Endodermal cell (in vitro differentiated cells): ENCODE measurements around the gene MLLT3. TPM values are rescaled to one million over a fixed set of nuclear protein-coding genes. Genes with fewer than 3 reads are reported as not detected.

Source experiments
- DNase-seq: peaks from one replicate; pipeline ENCODE4 v3.0.0-alpha.2; 2017
- H3K27ac ChIP-seq: 2 replicates; pipeline ENCODE4 v1.5.1; 2013; ENCODE audit warnings: mild to moderate bottlenecking, low read depth, low read length, moderate library complexity
- H3K27me3 ChIP-seq: 2 replicates; pipeline ENCODE4 v1.6.1; 2013; ENCODE audit warnings: mild to moderate bottlenecking, low read length, moderate library complexity; ENCODE audit not compliant: insufficient read depth, control insufficient read depth, poor library complexity, severe bottlenecking
- H3K36me3 ChIP-seq: 2 replicates; pipeline ENCODE4 v1.7.0; 2013; ENCODE audit warnings: mild to moderate bottlenecking, low read length, moderate library complexity; ENCODE audit not compliant: control insufficient read depth, insufficient read depth
- H3K4me1 ChIP-seq: one replicate; pipeline ENCODE4 v1.7.0; 2013; ENCODE audit warnings: low read length; ENCODE audit not compliant: control insufficient read depth, insufficient read depth
- H3K4me3 ChIP-seq: 2 replicates; pipeline ENCODE4 v1.5.1; 2013; ENCODE audit warnings: mild to moderate bottlenecking, low read length, moderate library complexity
- H3K9ac ChIP-seq: 2 replicates; pipeline ENCODE4 v1.6.1; 2013; ENCODE audit warnings: mild to moderate bottlenecking, low read length, moderate library complexity; ENCODE audit not compliant: poor library complexity, severe bottlenecking; ENCODE audit errors: extremely low read depth
- H3K9me3 ChIP-seq: 2 replicates; pipeline ENCODE4 v1.6.1; 2013; ENCODE audit warnings: mild to moderate bottlenecking, low read length, moderate library complexity; ENCODE audit not compliant: control insufficient read depth
- H3K27ac Mint-ChIP-seq: 2 replicates; pipeline ENCODE4 v1.8.0; 2020; ENCODE audit warnings: mixed read lengths
- H3K27me3 Mint-ChIP-seq: 2 replicates; pipeline ENCODE4 v1.8.0; 2021; ENCODE audit warnings: mild to moderate bottlenecking, mixed read lengths; ENCODE audit not compliant: insufficient read depth
- H3K36me3 Mint-ChIP-seq: 2 replicates; pipeline ENCODE4 v1.8.0; 2020; ENCODE audit warnings: low read depth, mixed read lengths
- H3K4me1 Mint-ChIP-seq: 2 replicates; pipeline ENCODE4 v1.8.0; 2020; ENCODE audit warnings: mixed read lengths
- H3K4me3 Mint-ChIP-seq: 2 replicates; pipeline ENCODE4 v1.8.0; 2020; ENCODE audit warnings: mild to moderate bottlenecking, moderate library complexity, mixed read lengths
- H3K9me3 Mint-ChIP-seq: 2 replicates; pipeline ENCODE4 v1.8.0; 2020; ENCODE audit warnings: mild to moderate bottlenecking, mixed read lengths
- CTCF ChIP-seq: fragments of 200-600 bp; sonication (generic); conservative IDR thresholded peaks from 2 replicates; pipeline ENCODE4 v1.5.0; 2021; ENCODE audit warnings: antibody characterized with exemption, mild to moderate bottlenecking
- WGBS, 2 experiments: methylation state at CpG; one replicate each; pipeline versions ENCODE4 v1.1.5 to v1.1.7; 2013; ENCODE audit warnings: missing lambda C conversion rate in 2 of 2, mixed read lengths in 1 of 2; ENCODE audit not compliant: insufficient coverage in 1 of 2, insufficient read length in 1 of 2; 5-methylcytosine and 5-hydroxymethylcytosine counted together
- total RNA-seq, 2 donors: library from RNA; stranded (reverse); fragmentation: NEBNext Ultra II Directional in 1 of 2; extraction: Animal tissue kit (Norgen Biotek cat#: 25700) in 1 of 2; gene quantifications; 2 replicates in 1 of 2; 3 replicates in 1 of 2; pipeline ENCODE4 v1.2.1, GENCODE V29; 2021

Gene MLLT3
- total RNA-seq, 2 donors from 2014 or later: 5.5 to 12.2 TPM

- no peak for TF ChIP-seq CTCF
- 51 to 60% methylated on average over 5 to 7 of the region's 7 CpGs for WGBS, 2 experiments
- Histone ChIP-seq H3K9ac (no peak overlapping the region), H3K9me3 (no peaks in the 10 kb centered on the region), H3K4me1 (peaks cover 3% of the 10 kb centered on the region), H3K27me3 (no peaks in the 10 kb centered on the region), H3K27ac (no peak overlapping the region), H3K4me3 (no peak overlapping the region), H3K36me3 (no peaks in the 10 kb centered on the region)
- Mint-ChIP-seq H3K9me3 (no peaks in the 10 kb centered on the region), H3K36me3 (no peaks in the 10 kb centered on the region), H3K4me1 (peaks cover 24% of the 10 kb centered on the region), H3K4me3 (no peak overlapping the region), H3K27me3 (no peaks in the 10 kb centered on the region), H3K27ac (no peak overlapping the region)
- DNase-seq: peak; percentile 70
Observed at GRCh38 chr9:20307621-20308020, 314.7 kb downstream of the MLLT3 start.

GRCh38 chr9:20305452-20305851, 316.8 kb downstream of the MLLT3 start:
- peaks cover 38% of the 10 kb centered on the region for H3K4me1 Mint-ChIP-seq
- H3K36me3 ChIP-seq: no peaks in the 10 kb centered on the region
- no peak overlapping the region for H3K4me3 ChIP-seq
- H3K4me1 ChIP-seq: peaks cover 3% of the 10 kb centered on the region
- WGBS, 2 experiments: 99 to 100% methylated on average over 2 to 4 of the region's 4 CpGs
- H3K27ac Mint-ChIP-seq: no peak overlapping the region
- no peak overlapping the region for H3K27ac ChIP-seq
- no peaks in the 10 kb centered on the region for H3K27me3 ChIP-seq
- no peak for TF ChIP-seq CTCF
- H3K9me3 Mint-ChIP-seq: no peaks in the 10 kb centered on the region
- H3K27me3 Mint-ChIP-seq: no peaks in the 10 kb centered on the region
- H3K36me3 Mint-ChIP-seq: no peaks in the 10 kb centered on the region
- H3K9ac ChIP-seq: no peak overlapping the region
- H3K4me3 Mint-ChIP-seq: no peak overlapping the region
- H3K9me3 ChIP-seq: no peaks in the 10 kb centered on the region
- DNase-seq: peak; percentile 28

- no peaks in the 10 kb centered on the region for H3K36me3 ChIP-seq
- no peaks in the 10 kb centered on the region for H3K27me3 Mint-ChIP-seq
- no peak overlapping the region for H3K27ac ChIP-seq
- H3K9ac ChIP-seq: no peak overlapping the region
- H3K4me1 Mint-ChIP-seq: peaks cover 35% of the 10 kb centered on the region
- TF ChIP-seq CTCF: no peak
- peaks cover 3% of the 10 kb centered on the region for H3K4me1 ChIP-seq
- no peak overlapping the region for H3K27ac Mint-ChIP-seq
- H3K27me3 ChIP-seq: no peaks in the 10 kb centered on the region
- H3K9me3 ChIP-seq: no peaks in the 10 kb centered on the region
- no peaks in the 10 kb centered on the region for H3K9me3 Mint-ChIP-seq
- no peak overlapping the region for H3K4me3 ChIP-seq
- no peaks in the 10 kb centered on the region for H3K36me3 Mint-ChIP-seq
- peak; percentile 45 for DNase-seq
- WGBS, 2 experiments: 33 to 49% methylated on average over 1 to 3 of the region's 3 CpGs
- H3K4me3 Mint-ChIP-seq: no peak overlapping the region
Observed at GRCh38 chr9:20303996-20304395, 318.3 kb downstream of the MLLT3 start.
